Measurements from ENCODE around the gene MGARP.

- TF ChIP-seq, protein P1, sequence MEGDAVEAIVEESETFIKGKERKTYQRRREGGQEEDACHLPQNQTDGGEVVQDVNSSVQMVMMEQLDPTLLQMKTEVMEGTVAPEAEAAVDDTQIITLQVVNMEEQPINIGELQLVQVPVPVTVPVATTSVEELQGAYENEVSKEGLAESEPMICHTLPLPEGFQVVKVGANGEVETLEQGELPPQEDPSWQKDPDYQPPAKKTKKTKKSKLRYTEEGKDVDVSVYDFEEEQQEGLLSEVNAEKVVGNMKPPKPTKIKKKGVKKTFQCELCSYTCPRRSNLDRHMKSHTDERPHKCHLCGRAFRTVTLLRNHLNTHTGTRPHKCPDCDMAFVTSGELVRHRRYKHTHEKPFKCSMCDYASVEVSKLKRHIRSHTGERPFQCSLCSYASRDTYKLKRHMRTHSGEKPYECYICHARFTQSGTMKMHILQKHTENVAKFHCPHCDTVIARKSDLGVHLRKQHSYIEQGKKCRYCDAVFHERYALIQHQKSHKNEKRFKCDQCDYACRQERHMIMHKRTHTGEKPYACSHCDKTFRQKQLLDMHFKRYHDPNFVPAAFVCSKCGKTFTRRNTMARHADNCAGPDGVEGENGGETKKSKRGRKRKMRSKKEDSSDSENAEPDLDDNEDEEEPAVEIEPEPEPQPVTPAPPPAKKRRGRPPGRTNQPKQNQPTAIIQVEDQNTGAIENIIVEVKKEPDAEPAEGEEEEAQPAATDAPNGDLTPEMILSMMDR (conservative IDR thresholded peaks at IDR 0.05; ENCODE audit: low read length): no peak; the same call in 1 of the 2 replicates
- TF ChIP-seq EZH2phosphoT487 (IDR thresholded peaks at IDR 0.05; ENCODE audit: borderline replicate concordance, low read depth, low read length): no peak
Measured at GRCh38 chr4:139329665-139330200, 49.7 kb upstream of the MGARP start.
